Transverse colon (tissue), 4 donors: ENCODE measurements around the gene APOB. TPM values are rescaled to one million over a fixed set of nuclear protein-coding genes. Genes with fewer than 3 reads are reported as not detected.

Source experiments
- DNase-seq: peaks from one replicate; pipeline ENCODE4 v3.0.0-alpha.2; 2019
- H3K27ac ChIP-seq, 4 donors: fragments of 200-600 bp; sonication (generic); 2 replicates each; pipeline ENCODE4 v1.5.1; 2016 to 2018; ENCODE audit warnings: inconsistent platforms in 4 of 4
- H3K27me3 ChIP-seq: fragments of 200-600 bp; sonication (generic); 2 replicates; pipeline ENCODE4 v1.5.1; 2017; ENCODE audit warnings: inconsistent platforms
- H3K36me3 ChIP-seq, 4 donors: fragments of 200-600 bp; sonication (generic); 2 replicates each; pipeline ENCODE4 v1.5.1; 2017 to 2019; ENCODE audit warnings: inconsistent platforms in 4 of 4
- H3K4me1 ChIP-seq, 4 donors: fragments of 200-600 bp; sonication (generic); 2 replicates each; pipeline ENCODE4 v1.5.1; 2017 to 2020; ENCODE audit warnings: inconsistent platforms in 4 of 4
- H3K4me3 ChIP-seq, 4 donors: fragments of 200-600 bp; sonication (generic); 1 replicate in 1 of 4; 2 replicates in 3 of 4; pipeline versions ENCODE4 v1.5.1 to v1.6.1; 2017 to 2019; ENCODE audit warnings: inconsistent platforms in 4 of 4
- H3K9me3 ChIP-seq, 2 donors: fragments of 200-600 bp; sonication (generic); 2 replicates each; pipeline ENCODE4 v1.5.1; 2017 to 2019; ENCODE audit warnings: inconsistent platforms in 2 of 2
- CTCF ChIP-seq, 5 experiments: fragments of 200-600 bp in 3 of 5; fragments of 450-650 bp in 2 of 5; sonication (generic) in 3 of 5; IDR thresholded peaks; 1 replicate in 2 of 5; 2 replicates in 3 of 5; pipeline ENCODE4 v1.5.1; 2016 to 2017; ENCODE audit warnings: antibody characterized with exemption in 5 of 5, inconsistent platforms in 3 of 5, mild to moderate bottlenecking in 2 of 5, moderate library complexity in 1 of 5
- EP300 ChIP-seq: sonication (generic); formaldehyde crosslinking; IDR thresholded peaks from one replicate; pipeline ENCODE4 v1.6.1; 2017; ENCODE audit warnings: antibody characterized with exemption, low read depth
- POLR2A ChIP-seq: fragments of 450-650 bp; IDR thresholded peaks from one replicate; pipeline ENCODE4 v1.6.1; 2016; ENCODE audit warnings: antibody characterized with exemption, mild to moderate bottlenecking, moderate library complexity
- POLR2AphosphoS5 ChIP-seq, 3 donors: sonication (generic); formaldehyde crosslinking; IDR thresholded peaks; one replicate each; pipeline ENCODE4 v1.6.1; 2016; ENCODE audit warnings: antibody characterized with exemption in 3 of 3
- WGBS, 2 donors: methylation state at CpG; one replicate each; pipeline ENCODE4 v1.1.5; 2018; ENCODE audit warnings: low coverage in 1 of 2; 5-methylcytosine and 5-hydroxymethylcytosine counted together
- in situ Hi-C, 4 donors: fragments of 200-750 bp; cut with MboI; loops; one replicate each; pipeline versions ENCODE4 v1.15.0 to v1.15.1; 2017; ENCODE audit warnings: low sequenced_read_pairs in 3 of 4, low pct_ligation_motif_present in 1 of 4, low pct_unique_long_range_greater_than_20kb in 1 of 4
- intact Hi-C: fragments of 100-400 bp; cut with DNase I; formaldehyde crosslinking; loops from one replicate; pipeline ENCODE4 v1.15.1; 2023; ENCODE audit warnings: low total_unique reads
- total RNA-seq, 4 donors: library from RNA; depleted of rRNA; stranded (reverse); fragments of >200 nt; gene quantifications; one replicate each; pipeline ENCODE4 v1.1.0, GENCODE V29; 2016

The APOB gene
- total RNA-seq, 4 donors from 2014 or later: 0.55 to 0.95 (median 0.67) TPM

GRCh38 chr2:20986024-20986939 is 57.6 kb downstream of the APOB start:
- intact Hi-C loops (no loop called here), in situ Hi-C loops (no loop called here)
- Histone ChIP-seq H3K27me3 (no peaks in the 10 kb centered on the region), H3K9me3 (no peaks in the 10 kb centered on the region), H3K4me3 (no peak overlapping the region), H3K27ac (peak overlapping the region in 3 of 4 donors; percentile 17 to 43 (median 40)), H3K4me1 (peaks cover 0 to 3% (median 0%) of the 10 kb centered on the region in 4 donors), H3K36me3 (no peaks in the 10 kb centered on the region)
- peak; percentile 16 for DNase-seq
- TF ChIP-seq CTCF (IDR thresholded peaks at IDR 0.05): no peak
- TF ChIP-seq POLR2A: no peak
- TF ChIP-seq EP300: no peak
- peak in 2 of 3 donors; percentile 34 to 56 for TF ChIP-seq POLR2AphosphoS5 (IDR thresholded peaks at IDR 0.05)
- 20 to 51% methylated on average over 2 to 5 of the region's 5 CpGs for WGBS, 2 donors

- WGBS, 2 donors: 38 to 45% methylated on average over 5 of the region's 5 CpGs
- H3K27ac ChIP-seq: no peak overlapping the region
- in situ Hi-C loops (no loop called here), intact Hi-C loops (no loop called here)
- no peaks in the 10 kb centered on the region for H3K9me3 ChIP-seq
- no peak for DNase-seq
- peaks cover 0 to 3% (median 0%) of the 10 kb centered on the region in 4 donors for H3K4me1 ChIP-seq
- TF ChIP-seq POLR2AphosphoS5 (IDR thresholded peaks at IDR 0.05) (no peak), POLR2A (no peak), EP300 (no peak), CTCF (IDR thresholded peaks at IDR 0.05) (no peak)
- no peaks in the 10 kb centered on the region for H3K27me3 ChIP-seq
- no peak overlapping the region for H3K4me3 ChIP-seq
- no peaks in the 10 kb centered on the region for H3K36me3 ChIP-seq
These were observed 58.8 kb downstream of the APOB start for GRCh38 chr2:20985062-20985461.

GRCh38 chr2:20984408-20984807 is 59.5 kb downstream of the APOB start:
- H3K9me3 ChIP-seq: no peaks in the 10 kb centered on the region
- intact Hi-C loops (no loop called here), in situ Hi-C loops (no loop called here)
- no peak overlapping the region for H3K4me3 ChIP-seq
- no peak for TF ChIP-seq CTCF (IDR thresholded peaks at IDR 0.05)
- no peak for TF ChIP-seq POLR2A
- TF ChIP-seq POLR2AphosphoS5 (IDR thresholded peaks at IDR 0.05): no peak
- no peak for TF ChIP-seq EP300
- H3K36me3 ChIP-seq: no peaks in the 10 kb centered on the region
- DNase-seq: no peak
- WGBS, 2 donors: 63 to 73% methylated on average over 3 to 8 of the region's 8 CpGs
- H3K27me3 ChIP-seq: no peaks in the 10 kb centered on the region
- peaks cover 0 to 3% (median 0%) of the 10 kb centered on the region in 4 donors for H3K4me1 ChIP-seq
- H3K27ac ChIP-seq: no peak overlapping the region

- in situ Hi-C loops (no loop called here), intact Hi-C loops (no loop called here)
- TF ChIP-seq POLR2AphosphoS5 (IDR thresholded peaks at IDR 0.05): no peak
- TF ChIP-seq EP300: no peak
- TF ChIP-seq CTCF (IDR thresholded peaks at IDR 0.05): no peak
- TF ChIP-seq POLR2A: no peak
- 40 to 43% methylated on average over 1 to 3 of the region's 3 CpGs for WGBS, 2 donors
- Histone ChIP-seq H3K36me3 (no peaks in the 10 kb centered on the region), H3K27ac (no peak overlapping the region), H3K27me3 (no peaks in the 10 kb centered on the region), H3K4me1 (peaks cover 0 to 3% (median 0%) of the 10 kb centered on the region in 4 donors), H3K4me3 (no peak overlapping the region), H3K9me3 (no peaks in the 10 kb centered on the region)
- DNase-seq: no peak
These were observed 60.0 kb downstream of the APOB start for GRCh38 chr2:20983844-20984243.
